Heart left ventricle (tissue), 13 donors: Measurements from ENCODE around the gene KCNQ1OT1.

Experiments used
- CTCF ChIP-seq, 12 donors: fragments of 200-600 bp; sonication (generic) in 4 of 12; IDR thresholded peaks; one replicate each; pipeline versions ENCODE4 v1.5.0 to v1.8.0; 2018 to 2022; ENCODE audit warnings: antibody characterized with exemption in 12 of 12, mild to moderate bottlenecking in 5 of 12
- POLR2A ChIP-seq, 2 donors: fragments of 450-650 bp; IDR thresholded peaks; one replicate each; pipeline ENCODE4 v1.6.1; 2017; ENCODE audit warnings: antibody characterized with exemption in 2 of 2, mild to moderate bottlenecking in 2 of 2, moderate library complexity in 2 of 2
- donor health status: ischemic (EF 13 %, LVEDD 7.1; RV severe dilation, severe dysfunction).
- donor health status: DM: no; HTN: yes; CAD: no.
- donor health status: DM: no; HTN: no; CAD: no.
- donor health status: ischemic (EF 25% LVEDD 6.9; RV normal size, moderate dysfunction).
- donor health status: ischemic (EF 25% LVEDD 5.7; RV mildly dilated, moderate dysfunction).
- donor health status: ischemic (EF 35%, LVEDD 5.7; RV mildly dilated, moderate dysfunction).
- donor health status: nonischemic (EF 11% LVEDD 7.7; RV severe dilation, severe dysfunction).
- donor health status: DM: yes; HTN: yes; CAD: no.
- donor health status: PGD.
- donor health status: ischemic (EF 29% LVEDD 5.4; RV normal size, mild dysfunction).
- donor health status: nonischemic (EF 23%, LVEDD 6.1; RV moderate dilation, normal function).

- TF ChIP-seq CTCF (IDR thresholded peaks at IDR 0.05) (no peak), POLR2A (IDR thresholded peaks at IDR 0.05) (no peak)
Measured at GRCh38 chr11:2580061-2580421, 119.8 kb downstream of the KCNQ1OT1 start.
